Measurements from ENCODE around the gene SNAPC4.
"Not testable (repeated sequence)": the region's sequence is repeated elsewhere in the genome, so short reads cannot be mapped to it uniquely, and the experiment has no call there.

Gene SNAPC4

GRCh38 chr9:136405904-136406303 lies 5.9 kb upstream of the SNAPC4 start:
- not testable (repeated sequence) for DNase-seq

GRCh38 chr9:136405481-136405880 lies 5.5 kb upstream of the SNAPC4 start:
- no peak for DNase-seq

GRCh38 chr9:136404801-136405136 lies 4.8 kb upstream of the SNAPC4 start:
- DNase-seq = no peak

- no peak for DNase-seq
These were observed 4.2 kb upstream of the SNAPC4 start for GRCh38 chr9:136403915-136404800.

- DNase-seq = no peak
These were observed 3.6 kb upstream of the SNAPC4 start for GRCh38 chr9:136403538-136403914.

- no peak for DNase-seq
These were observed 2.1 kb upstream of the SNAPC4 start for GRCh38 chr9:136402067-136402466.

- no peak for DNase-seq
These were observed 1.4 kb upstream of the SNAPC4 start for GRCh38 chr9:136401173-136401922.

- no peak for DNase-seq
These were observed 563 bp downstream of the SNAPC4 start for GRCh38 chr9:136399176-136400037.

- no peak for DNase-seq
These were observed 1.7 kb downstream of the SNAPC4 start for GRCh38 chr9:136398286-136398685.

- DNase-seq = no peak
These were observed 2.3 kb downstream of the SNAPC4 start for GRCh38 chr9:136397643-136398042.

GRCh38 chr9:136396219-136396515 lies 3.8 kb downstream of the SNAPC4 start:
- no peak for DNase-seq

- DNase-seq = no peak
These were observed 4.4 kb downstream of the SNAPC4 start for GRCh38 chr9:136395345-136396218.

GRCh38 chr9:136395020-136395340 lies 5.0 kb downstream of the SNAPC4 start:
- DNase-seq = no peak

- DNase-seq = no peak
These were observed 5.5 kb downstream of the SNAPC4 start for GRCh38 chr9:136394312-136395019.

GRCh38 chr9:136393531-136393930 lies 6.4 kb downstream of the SNAPC4 start:
- no peak for DNase-seq

- DNase-seq = no peak
These were observed 7.2 kb downstream of the SNAPC4 start for GRCh38 chr9:136392538-136393449.

- DNase-seq = no peak
These were observed 8.0 kb downstream of the SNAPC4 start for GRCh38 chr9:136391737-136392537.

GRCh38 chr9:136389396-136389795 lies 10.6 kb downstream of the SNAPC4 start:
- no peak for DNase-seq

GRCh38 chr9:136387217-136387616 lies 12.8 kb downstream of the SNAPC4 start:
- DNase-seq = no peak

GRCh38 chr9:136386018-136386417 lies 14.0 kb downstream of the SNAPC4 start:
- DNase-seq = no peak

Measured in NCI-H2029 treated with DMSO at 0.1 percent for 48 hours (cell line).